ENCODE measurements around the gene GLP2R. TPM values are rescaled to one million over a fixed set of nuclear protein-coding genes. Genes with fewer than 3 reads are reported as not detected.

GLP2R gene
- total RNA-seq, 1 experiment from 2014 or later = not detected

DNA sequence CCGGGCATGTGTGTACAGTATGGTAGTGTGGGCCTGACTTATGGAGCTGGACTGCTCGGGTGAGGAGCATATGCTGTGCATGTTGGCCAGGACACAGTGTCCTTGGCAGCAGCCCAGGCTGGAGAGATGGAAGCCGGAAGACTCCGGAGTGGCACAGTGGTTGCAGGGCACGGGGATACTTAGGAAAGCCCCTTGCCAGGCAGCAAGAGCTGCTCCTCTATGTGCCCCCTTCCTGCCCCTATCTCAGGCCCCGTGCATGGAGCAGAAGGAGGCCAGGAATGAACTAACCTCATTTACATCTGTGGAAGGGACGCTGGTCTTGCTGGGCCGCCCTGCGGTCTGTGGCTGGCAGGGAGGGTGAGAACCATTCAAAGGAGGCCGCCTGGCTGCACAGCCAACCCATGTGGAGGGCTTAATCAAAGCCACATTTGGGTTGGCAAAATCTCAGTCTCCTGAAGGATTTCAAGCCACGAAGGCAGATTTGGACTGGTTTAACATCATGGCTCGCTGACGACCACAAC, 111.6 kb downstream of the GLP2R start (continued):
- TF ChIP-seq PREB (CRISPR knock-in tag; IDR thresholded peaks at IDR 0.05; ENCODE audit: borderline replicate concordance) (no peak), ELF4 (CRISPR knock-in tag; IDR thresholded peaks at IDR 0.05; ENCODE audit: low read depth) (no peak), TP53 (CRISPR knock-in tag; IDR thresholded peaks at IDR 0.05) (no peak), ZNF423 (CRISPR knock-in tag; IDR thresholded peaks at IDR 0.05) (no peak), PRDM15 (CRISPR knock-in tag; IDR thresholded peaks at IDR 0.05) (no peak), TEAD4 (CRISPR knock-in tag; IDR thresholded peaks at IDR 0.05) (no peak), ZNF232 (CRISPR knock-in tag; IDR thresholded peaks at IDR 0.05) (no peak), ZNF512 (CRISPR knock-in tag; IDR thresholded peaks at IDR 0.05; ENCODE audit: borderline replicate concordance) (no peak), ZNF263 (CRISPR knock-in tag; IDR thresholded peaks at IDR 0.05; ENCODE audit: low read depth) (no peak), CREB1 (CRISPR knock-in tag; IDR thresholded peaks at IDR 0.05) (no peak), ZNF396 (CRISPR knock-in tag; IDR thresholded peaks at IDR 0.05; ENCODE audit: borderline replicate concordance) (no peak)
- TF ChIP-seq, protein P1, sequence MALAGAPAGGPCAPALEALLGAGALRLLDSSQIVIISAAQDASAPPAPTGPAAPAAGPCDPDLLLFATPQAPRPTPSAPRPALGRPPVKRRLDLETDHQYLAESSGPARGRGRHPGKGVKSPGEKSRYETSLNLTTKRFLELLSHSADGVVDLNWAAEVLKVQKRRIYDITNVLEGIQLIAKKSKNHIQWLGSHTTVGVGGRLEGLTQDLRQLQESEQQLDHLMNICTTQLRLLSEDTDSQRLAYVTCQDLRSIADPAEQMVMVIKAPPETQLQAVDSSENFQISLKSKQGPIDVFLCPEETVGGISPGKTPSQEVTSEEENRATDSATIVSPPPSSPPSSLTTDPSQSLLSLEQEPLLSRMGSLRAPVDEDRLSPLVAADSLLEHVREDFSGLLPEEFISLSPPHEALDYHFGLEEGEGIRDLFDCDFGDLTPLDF (CRISPR knock-in tag; IDR thresholded peaks at IDR 0.05) = no peak
- TF ChIP-seq, protein P2, sequence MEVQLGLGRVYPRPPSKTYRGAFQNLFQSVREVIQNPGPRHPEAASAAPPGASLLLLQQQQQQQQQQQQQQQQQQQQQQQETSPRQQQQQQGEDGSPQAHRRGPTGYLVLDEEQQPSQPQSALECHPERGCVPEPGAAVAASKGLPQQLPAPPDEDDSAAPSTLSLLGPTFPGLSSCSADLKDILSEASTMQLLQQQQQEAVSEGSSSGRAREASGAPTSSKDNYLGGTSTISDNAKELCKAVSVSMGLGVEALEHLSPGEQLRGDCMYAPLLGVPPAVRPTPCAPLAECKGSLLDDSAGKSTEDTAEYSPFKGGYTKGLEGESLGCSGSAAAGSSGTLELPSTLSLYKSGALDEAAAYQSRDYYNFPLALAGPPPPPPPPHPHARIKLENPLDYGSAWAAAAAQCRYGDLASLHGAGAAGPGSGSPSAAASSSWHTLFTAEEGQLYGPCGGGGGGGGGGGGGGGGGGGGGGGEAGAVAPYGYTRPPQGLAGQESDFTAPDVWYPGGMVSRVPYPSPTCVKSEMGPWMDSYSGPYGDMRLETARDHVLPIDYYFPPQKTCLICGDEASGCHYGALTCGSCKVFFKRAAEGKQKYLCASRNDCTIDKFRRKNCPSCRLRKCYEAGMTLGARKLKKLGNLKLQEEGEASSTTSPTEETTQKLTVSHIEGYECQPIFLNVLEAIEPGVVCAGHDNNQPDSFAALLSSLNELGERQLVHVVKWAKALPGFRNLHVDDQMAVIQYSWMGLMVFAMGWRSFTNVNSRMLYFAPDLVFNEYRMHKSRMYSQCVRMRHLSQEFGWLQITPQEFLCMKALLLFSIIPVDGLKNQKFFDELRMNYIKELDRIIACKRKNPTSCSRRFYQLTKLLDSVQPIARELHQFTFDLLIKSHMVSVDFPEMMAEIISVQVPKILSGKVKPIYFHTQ (CRISPR knock-in tag; IDR thresholded peaks at IDR 0.05) = no peak

GRCh38 chr17:9937901-9938300, 112.2 kb downstream of the GLP2R start:
- Mint-ChIP-seq H3K36me3 (peaks cover 5% of the 10 kb centered on the region; the same call in 1 of the 2 replicates), H3K27me3 (ENCODE audit: low read depth) (no peaks in the 10 kb centered on the region), H3K4me1 (no peaks in the 10 kb centered on the region), H3K9me3 (peaks cover 10% of the 10 kb centered on the region; the same call in 1 of the 2 replicates), H3K27ac (no peak overlapping the region), H3K4me3 (no peak overlapping the region)
- DNase-seq (ENCODE audit: low spot score) (no peak), ATAC-seq (no peak)
- ChIA-PET CTCF (interaction anchor here (1.4 kb wide), 1 partner anchor 44 kb away, joined by 5 read pairs; no protein-coding TSS in a partner anchor), POLR2A (no interaction called here)
- TF ChIP-seq FOXK1 (CRISPR knock-in tag; IDR thresholded peaks at IDR 0.05) = no peak
- TF ChIP-seq MAX (CRISPR knock-in tag; IDR thresholded peaks at IDR 0.05) = no peak
- no peak for TF ChIP-seq ATF2 (CRISPR knock-in tag; IDR thresholded peaks at IDR 0.05; ENCODE audit: borderline replicate concordance, low read depth)
- TF ChIP-seq, protein P3, sequence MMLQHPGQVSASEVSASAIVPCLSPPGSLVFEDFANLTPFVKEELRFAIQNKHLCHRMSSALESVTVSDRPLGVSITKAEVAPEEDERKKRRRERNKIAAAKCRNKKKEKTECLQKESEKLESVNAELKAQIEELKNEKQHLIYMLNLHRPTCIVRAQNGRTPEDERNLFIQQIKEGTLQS (CRISPR knock-in tag; conservative IDR thresholded peaks at IDR 0.05) = no peak
- no peak for TF ChIP-seq ZNF121 (CRISPR knock-in tag; IDR thresholded peaks at IDR 0.05)
- no peak for TF ChIP-seq ESRRA (CRISPR knock-in tag; IDR thresholded peaks at IDR 0.05; ENCODE audit: borderline replicate concordance)
- TF ChIP-seq E2F5 (CRISPR knock-in tag; IDR thresholded peaks at IDR 0.05) = no peak
- no peak for TF ChIP-seq ZNF512 (CRISPR knock-in tag; IDR thresholded peaks at IDR 0.05; ENCODE audit: borderline replicate concordance)
- no peak for TF ChIP-seq TEAD1 (CRISPR knock-in tag; IDR thresholded peaks at IDR 0.05)
